ENCODE data around the gene DPYD. TPM values are rescaled to one million over a fixed set of nuclear protein-coding genes. Genes with fewer than 3 reads are reported as not detected.

DPYD gene
- polyA plus RNA-seq, 1 of the 3 experiments (the other 2 are of a cell fraction), result 23.0 TPM

- Histone ChIP-seq H3K36me3 (replicated peaks in 1 of 2; ENCODE audit: control insufficient read depth in 1 of 2, insufficient read depth in 2 of 2, low read length in 1 of 2) (peaks cover 0 to 22% of the 10 kb centered on the region in 2 experiments), H2AFZ (ENCODE audit: low read depth) (no peak overlapping the region), H3K4me2 (no peak overlapping the region), H3K9ac (no peak overlapping the region), H3K4me3 (ENCODE audit: low read depth in 2 of 2, low read length in 1 of 2) (no peak overlapping the region), H3K79me2 (ENCODE audit: insufficient read depth) (peaks cover 49% of the 10 kb centered on the region), H3K9me2 (no peaks in the 10 kb centered on the region), H3F3A (replicated peaks; ENCODE audit: insufficient read depth) (peaks cover 16% of the 10 kb centered on the region), H3K4me1 (ENCODE audit: control insufficient read depth in 1 of 2, insufficient read depth in 2 of 2, low read depth in 1 of 2, low read length in 1 of 2) (no peaks in the 10 kb centered on the region), H3K27ac (ENCODE audit: low read depth in 2 of 2, low read length in 1 of 2) (peak overlapping the region in 1 of 2 experiments; percentile 16; a peak in 2 of 4 replicates), H3K9me3 (no peaks in the 10 kb centered on the region), H4K20me1 (ENCODE audit: insufficient read depth) (no peaks in the 10 kb centered on the region), H3K27me3 (ENCODE audit: insufficient read depth) (no peaks in the 10 kb centered on the region)
- ChIA-PET CTCF (interaction anchor here (0.6 to 1.4 kb wide), 2 partner anchors 9 to 21 kb away, joined by 3 read pairs; no protein-coding TSS in a partner anchor), POLR2A (no interaction called here)
- WGBS (ENCODE audit: low lambda C conversion rate), result 69% methylated on average over 1 of the region's 1 CpG
- no peak for DNase-seq
- TF ChIP-seq SIN3A (IDR thresholded peaks at IDR 0.05; ENCODE audit: borderline replicate concordance, low read depth, low read length), result no peak
- TF ChIP-seq ZBTB33 (IDR thresholded peaks at IDR 0.05; ENCODE audit: borderline replicate concordance, low read depth), result no peak
- TF ChIP-seq FOXJ3 (CRISPR knock-in tag; IDR thresholded peaks at IDR 0.05), result no peak
- TF ChIP-seq YY1 (IDR thresholded peaks at IDR 0.05; ENCODE audit: low read depth), result no peak
- no peak for TF ChIP-seq RCOR1 (IDR thresholded peaks at IDR 0.05; ENCODE audit: low read length)
- no peak for TF ChIP-seq EP300 (IDR thresholded peaks at IDR 0.05; ENCODE audit: borderline replicate concordance in 1 of 2, low read depth in 1 of 2, low read length in 1 of 2)
- TF ChIP-seq GABPA (IDR thresholded peaks at IDR 0.05; ENCODE audit: low read depth), result no peak
Measured at GRCh38 chr1:97758541-97759057, 162.2 kb downstream of the DPYD start.

- no peak for DNase-seq
- POLR2A ChIA-PET, result no interaction called here
- Histone ChIP-seq H3F3A (replicated peaks; ENCODE audit: insufficient read depth) (peaks cover 22% of the 10 kb centered on the region), H4K20me1 (ENCODE audit: insufficient read depth) (peaks cover 2% of the 10 kb centered on the region; the same call in 1 of the 2 replicates), H3K9me3 (no peaks in the 10 kb centered on the region; the same call in 1 of the 2 replicates), H3K9me2 (no peaks in the 10 kb centered on the region), H3K4me3 (ENCODE audit: low read depth in 2 of 2, low read length in 1 of 2) (no peak overlapping the region), H3K4me1 (ENCODE audit: control insufficient read depth in 1 of 2, insufficient read depth in 2 of 2, low read depth in 1 of 2, low read length in 1 of 2) (no peaks in the 10 kb centered on the region; a peak in 1 of 4 replicates), H3K4me2 (no peak overlapping the region), H3K79me2 (ENCODE audit: insufficient read depth) (peaks cover 31% of the 10 kb centered on the region; the same call in 1 of the 2 replicates), H2AFZ (ENCODE audit: low read depth) (no peak overlapping the region), H3K27ac (ENCODE audit: low read depth in 2 of 2, low read length in 1 of 2) (no peak overlapping the region), H3K9ac (no peak overlapping the region), H3K36me3 (replicated peaks in 1 of 2; ENCODE audit: control insufficient read depth in 1 of 2, insufficient read depth in 2 of 2, low read length in 1 of 2) (peaks cover 0 to 27% of the 10 kb centered on the region in 2 experiments), H3K27me3 (ENCODE audit: insufficient read depth) (no peaks in the 10 kb centered on the region)
- CTCF ChIA-PET, result no interaction called here
- TF ChIP-seq TAF1 (IDR thresholded peaks at IDR 0.05; ENCODE audit: borderline replicate concordance, low read depth, low read length), result no peak
- no peak for TF ChIP-seq SMC3 (IDR thresholded peaks at IDR 0.05; ENCODE audit: low read depth, low read length)
- no peak for TF ChIP-seq FOSL2 (IDR thresholded peaks at IDR 0.05; ENCODE audit: borderline replicate concordance, low read depth)
- no peak for TF ChIP-seq ELF1 (IDR thresholded peaks at IDR 0.05)
- no peak for TF ChIP-seq NRF1 (IDR thresholded peaks at IDR 0.05; ENCODE audit: low read depth, low read length)
Measured at GRCh38 chr1:97745912-97746311, 174.9 kb downstream of the DPYD start.
